HTR-8/SVneo (cell line): ENCODE measurements around the gene C22orf42.
"Not testable (repeated sequence)": the region's sequence is repeated elsewhere in the genome, so short reads cannot be mapped to it uniquely, and the experiment has no call there.

ENCODE experiments used
- DNase-seq: peaks from one replicate; pipeline ENCODE4 v3.0.0; 2011; ENCODE audit warnings: low spot score, mixed read lengths; ENCODE audit not compliant: insufficient read length
- FAIRE-seq: peaks from 2 replicates; lab custom pipeline; 2011; peaks lifted over from hg19 to GRCh38; lab: Jason Lieb, UNC

The C22orf42 gene, protein sequence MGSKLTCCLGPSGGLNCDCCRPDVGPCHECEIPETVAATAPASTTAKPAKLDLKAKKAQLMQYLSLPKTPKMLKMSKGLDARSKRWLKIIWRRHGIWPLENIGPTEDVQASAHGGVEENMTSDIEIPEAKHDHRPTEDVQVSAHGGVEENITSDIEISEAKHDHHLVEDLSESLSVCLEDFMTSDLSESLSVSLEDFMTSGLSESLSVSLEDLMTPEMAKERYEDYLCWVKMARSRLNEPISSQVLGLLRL

DNA sequence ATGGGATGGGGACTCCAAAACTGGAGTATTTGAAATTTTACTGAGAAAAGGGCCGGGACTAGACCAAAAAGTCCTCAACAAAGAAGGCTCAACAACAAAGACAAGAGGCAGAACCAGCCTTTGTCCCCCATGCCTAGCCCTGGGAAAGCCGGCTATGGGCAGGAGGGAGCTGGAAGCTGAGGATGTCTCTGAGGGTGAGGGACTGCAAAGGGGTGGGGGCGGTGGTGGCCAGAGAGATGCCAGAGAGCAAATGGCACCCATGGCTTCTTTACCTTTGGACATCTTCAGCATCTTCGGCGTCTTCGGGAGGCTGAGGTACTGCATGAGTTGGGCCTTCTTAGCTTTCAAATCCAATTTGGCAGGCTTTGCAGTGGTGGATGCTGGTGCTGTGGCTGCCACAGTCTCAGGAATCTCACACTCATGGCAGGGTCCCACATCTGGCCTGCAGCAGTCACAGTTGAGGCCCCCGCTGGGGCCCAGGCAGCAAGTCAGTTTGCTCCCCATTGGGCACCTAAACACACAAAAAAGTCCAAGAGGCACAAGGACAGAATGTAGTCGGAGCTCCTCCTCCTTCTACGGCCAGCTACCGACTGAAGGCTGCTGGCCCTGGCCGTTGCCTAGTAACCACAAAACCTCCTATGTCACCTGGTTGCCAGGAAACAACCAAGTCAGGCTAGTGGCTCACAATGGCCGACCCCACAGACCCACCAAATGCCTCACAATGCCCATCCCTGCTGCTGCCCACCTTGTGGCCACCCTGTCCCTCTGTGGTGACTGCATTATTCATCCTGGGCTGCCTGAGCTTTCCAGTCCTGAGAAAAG lies at the start of gene C22orf42:
Gene C22orf42, minus strand, starts transcription at position 592 of the 822 bp plus-strand sequence. Its CDS starts 88 bp downstream, at position 504.
- DNase-seq (no peak), FAIRE-seq (no peak)

DNA sequence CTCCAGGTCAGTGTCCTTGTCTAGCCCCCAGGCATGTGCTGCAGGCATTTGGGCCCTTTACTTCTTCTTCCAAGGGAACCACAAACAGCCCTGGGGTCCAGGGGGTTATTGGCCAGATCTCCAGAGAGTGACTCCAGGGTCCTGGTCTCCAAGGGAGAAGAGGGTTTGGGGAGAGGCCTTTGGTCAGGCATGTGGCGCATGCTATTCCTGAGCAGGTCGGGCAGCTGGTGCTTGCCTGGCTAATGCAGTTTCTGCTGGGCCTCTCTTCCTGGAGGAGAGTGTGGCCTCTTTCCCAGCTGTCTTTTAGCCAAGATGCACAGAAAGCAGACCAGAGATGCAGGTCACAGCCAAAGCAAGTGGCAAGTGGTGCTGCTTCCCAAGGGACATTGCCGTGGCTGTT lies 49.6 kb upstream of the C22orf42 start:
- no peak for DNase-seq
- FAIRE-seq = no peak

DNA sequence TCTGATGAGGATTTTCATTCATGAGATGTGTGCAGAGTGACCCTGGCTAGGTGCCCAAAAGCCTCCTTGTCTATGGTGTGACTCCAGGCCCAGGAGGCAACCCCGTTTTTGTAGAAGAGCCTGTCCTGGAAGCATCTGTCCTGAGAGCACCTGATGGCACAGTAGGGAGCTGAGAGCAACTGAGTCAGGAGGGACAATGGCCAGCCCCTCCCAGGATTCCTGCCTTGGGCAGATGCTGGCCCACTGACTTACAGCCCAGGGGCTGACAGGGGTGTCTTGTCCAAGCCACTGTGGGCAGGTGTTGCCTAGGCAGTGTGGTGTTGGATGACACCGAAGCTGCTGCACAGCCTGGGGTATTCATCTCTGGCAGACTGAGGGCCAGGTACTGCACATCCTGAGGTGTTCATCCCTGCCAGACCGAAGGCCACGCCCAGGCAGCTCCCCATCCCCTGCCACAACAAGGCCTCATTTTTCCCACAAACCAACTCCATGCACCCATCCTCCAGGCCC lies 48.9 kb upstream of the C22orf42 start:
- no peak for DNase-seq
- FAIRE-seq = no peak

DNA sequence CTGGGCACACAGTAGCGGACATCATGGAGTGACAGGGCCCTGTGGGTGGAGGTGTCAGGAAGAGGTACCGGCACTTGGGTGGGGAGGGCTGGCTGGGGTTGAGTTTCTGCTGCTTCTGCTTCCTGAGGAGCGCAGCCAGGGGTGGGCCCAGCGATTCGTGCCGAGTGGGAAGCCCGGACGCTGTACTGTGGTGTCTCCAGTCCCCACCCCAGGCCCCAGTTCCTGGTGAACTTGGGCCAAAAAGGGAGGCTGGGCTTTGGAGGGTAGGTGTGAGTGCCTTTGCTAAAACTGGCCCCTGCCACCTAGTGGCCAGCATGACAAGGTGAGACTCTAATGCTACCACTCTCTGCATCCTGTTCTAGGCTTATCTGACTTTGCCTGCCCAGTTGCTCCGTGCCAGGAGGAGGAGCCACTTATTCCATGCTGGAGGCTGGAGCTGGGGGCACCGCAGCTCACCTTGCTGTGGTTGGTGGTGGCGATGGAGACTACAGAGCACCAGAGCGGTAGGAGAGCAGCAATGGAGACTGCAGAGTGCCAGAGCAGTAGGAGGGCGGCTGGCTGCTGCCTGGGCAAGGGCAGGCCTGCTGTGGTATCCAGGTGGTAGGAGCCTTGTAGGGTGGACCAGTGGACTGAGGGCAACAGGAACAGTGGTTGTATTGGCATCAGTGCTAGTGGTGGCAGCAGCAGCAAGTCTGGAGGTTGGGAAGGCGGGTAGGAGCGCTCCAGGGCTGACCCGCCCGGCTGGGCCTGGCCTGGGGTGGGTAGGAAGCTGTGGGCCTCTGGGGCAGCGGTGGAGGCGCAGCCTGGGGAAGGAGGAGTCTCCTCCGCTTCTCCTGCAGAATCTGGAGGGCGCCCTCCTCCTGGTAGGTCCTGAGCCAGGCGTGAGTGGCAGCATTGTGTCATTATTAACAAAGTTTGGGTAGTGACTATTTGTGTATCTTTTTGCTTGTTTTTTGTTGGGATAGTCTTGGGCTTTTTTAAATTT lies 48.0 kb upstream of the C22orf42 start:
- FAIRE-seq (no peak), DNase-seq (no peak)

DNA sequence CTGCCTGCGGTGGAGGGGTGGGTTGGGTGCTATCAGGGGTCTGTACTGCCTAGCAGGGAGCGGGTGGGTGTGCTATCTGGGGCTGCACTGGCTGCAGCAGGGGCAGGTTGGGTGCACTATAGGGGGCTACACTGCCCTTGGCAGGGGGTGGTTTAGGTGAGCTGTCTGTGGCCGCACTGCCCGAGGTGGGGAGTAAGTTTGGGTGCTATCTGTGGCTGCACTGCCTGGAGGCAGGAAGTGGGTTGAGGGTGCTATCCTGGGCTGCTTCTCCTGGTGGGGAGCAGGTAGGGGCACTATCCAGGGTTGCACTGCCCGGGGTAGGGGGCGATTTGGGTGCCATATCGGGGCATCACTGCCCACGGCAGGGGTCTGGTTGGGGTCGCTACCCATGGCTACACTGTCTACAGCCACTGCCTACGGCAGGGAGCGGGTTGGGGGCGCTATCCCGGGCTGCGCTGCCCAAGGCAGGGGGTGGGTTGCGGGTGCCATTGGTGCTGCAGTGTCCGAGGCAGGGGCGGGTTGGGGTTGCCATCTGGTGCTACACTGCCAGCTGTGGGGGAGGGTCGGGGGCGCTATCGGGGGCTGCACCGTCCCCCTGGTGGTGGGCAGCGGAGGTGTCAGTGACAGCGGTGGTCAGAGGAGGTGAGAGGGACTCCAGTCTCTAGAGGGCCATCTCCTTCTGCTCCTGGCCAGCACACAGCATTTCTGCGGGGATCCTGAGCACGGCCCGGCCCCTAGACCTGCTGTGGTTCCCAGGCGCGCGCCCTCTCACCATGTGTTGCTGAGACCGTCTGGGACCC lies 47.1 kb upstream of the C22orf42 start:
- no peak for FAIRE-seq

DNA sequence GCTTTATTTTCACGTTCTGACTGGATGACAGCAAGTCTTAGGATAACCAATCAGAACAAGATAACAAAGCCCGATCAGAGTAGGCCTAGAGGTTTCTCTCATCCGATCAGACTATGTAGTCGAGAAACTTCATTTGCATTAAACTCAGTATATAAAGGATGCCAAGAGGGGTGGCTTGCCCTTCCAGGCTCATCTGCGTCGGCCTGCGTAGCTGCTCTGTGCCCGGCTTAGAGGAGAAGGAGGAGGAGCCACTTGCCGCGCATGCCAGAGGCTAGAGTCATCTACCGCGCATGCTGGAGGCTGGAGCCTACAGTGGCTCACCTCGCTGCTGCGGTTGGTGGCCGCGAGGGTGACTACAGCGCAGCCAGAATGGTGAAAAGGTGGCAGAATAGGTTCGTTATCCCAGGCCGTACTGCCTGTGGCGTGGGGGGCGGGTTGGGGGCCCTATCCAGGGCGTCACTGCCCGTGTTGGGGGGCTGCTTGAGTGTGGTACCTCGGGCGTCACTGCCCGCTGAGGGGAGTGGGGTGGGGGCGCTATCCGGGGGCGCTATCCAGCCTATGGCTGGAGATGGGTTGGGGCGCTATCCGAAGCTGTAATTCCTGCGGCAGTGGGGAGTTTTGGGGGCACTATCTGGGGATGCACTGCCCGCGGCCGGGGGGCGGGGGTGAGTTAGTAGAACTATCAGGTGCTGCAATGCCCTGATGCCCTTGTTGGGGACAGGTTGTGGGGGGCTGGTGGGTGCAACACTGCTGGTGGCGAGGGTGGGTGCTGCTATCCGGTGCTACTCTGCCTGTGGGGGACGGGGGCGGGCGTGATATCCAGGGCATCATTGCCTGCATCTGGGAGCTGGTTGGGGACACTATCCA lies 46.0 kb upstream of the C22orf42 start, which contains the start of gene RFPL2:
Gene RFPL2, minus strand, starts transcription at position 218 of the 867 bp plus-strand sequence. CDS start 2,622 bp downstream, outside the sequence.
- FAIRE-seq = no peak
- DNase-seq = peak; percentile 41

More for the DNA sequence above, 47.1 kb upstream of the C22orf42 start:
- DNase-seq = no peak

DNA sequence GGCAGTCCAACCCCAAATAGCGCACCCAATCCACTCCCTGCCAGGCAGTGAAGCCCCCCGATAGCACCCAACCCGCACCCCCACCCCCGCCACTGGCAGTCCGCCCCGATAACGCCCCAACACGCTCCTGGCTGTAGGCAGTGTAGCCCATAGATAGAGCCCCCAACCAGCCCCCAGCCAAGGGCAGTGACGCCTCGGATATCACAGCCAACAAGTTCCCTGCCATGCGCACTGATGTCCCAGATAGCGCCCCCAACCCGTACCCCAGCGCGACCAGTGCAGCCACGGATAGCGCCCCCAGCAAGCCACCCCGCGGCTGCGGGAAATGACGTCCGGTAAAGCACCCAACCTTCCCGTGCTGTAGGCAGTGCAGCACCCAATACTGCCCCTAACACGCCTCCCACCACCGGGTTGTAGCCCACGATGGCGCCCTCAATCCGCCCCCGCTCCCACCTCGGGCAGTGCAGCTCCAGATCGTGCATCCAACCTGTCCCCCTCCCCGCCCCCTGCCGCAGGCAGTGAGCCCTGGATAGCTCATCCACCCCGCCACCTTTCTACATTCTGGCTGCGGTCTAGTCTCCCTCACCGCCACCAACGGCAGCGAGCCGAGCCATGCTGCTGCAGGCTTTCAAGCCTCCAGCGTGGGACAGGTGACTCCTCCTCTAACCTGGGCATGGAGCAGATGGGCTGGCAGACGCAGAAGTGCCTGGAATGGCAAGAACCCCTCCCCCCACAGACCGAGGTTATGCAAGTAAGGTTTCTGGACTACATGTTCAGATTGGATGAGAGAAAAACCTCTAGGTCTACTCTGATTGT lies 45.1 kb upstream of the C22orf42 start:
- no peak for FAIRE-seq

DNA sequence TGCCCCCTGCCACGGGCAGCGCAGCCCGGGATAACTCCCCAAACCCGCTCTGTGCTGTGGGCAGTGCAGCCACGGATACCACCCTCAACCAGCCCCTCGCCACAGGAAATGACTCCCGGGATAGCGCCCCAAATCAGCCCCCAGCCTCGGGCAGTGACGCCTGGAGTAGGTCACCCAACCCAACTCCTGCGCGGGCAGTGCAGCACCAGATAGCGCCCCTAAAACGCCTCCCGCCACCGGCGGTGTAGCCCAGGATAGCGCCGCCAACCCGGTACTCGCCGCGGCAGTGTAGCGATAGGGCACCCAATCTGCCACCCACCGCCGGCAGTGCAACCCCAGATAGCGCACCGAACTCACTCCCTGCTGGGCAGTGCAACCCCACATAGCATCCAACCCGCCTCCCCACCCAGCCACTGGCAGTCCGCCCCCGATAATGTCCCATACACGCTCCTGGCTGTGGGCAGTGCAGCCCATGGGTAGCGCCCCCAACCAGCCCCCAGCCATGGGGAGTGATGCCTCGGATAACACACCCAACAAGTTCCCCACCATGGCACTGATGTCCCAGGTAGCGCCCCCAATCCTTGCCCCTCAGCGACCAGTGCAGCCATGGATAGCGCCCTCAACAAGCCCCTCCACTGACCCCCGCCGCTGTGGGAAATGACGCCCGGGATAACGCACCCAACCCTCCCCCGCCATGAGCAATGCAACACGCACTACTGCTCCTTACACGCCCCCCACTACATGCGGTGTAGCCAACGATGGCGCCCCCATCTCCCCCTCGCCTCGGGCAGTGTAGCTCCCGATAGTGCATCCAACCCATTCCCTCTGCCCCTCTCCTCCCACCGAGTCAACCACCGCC lies 44.3 kb upstream of the C22orf42 start:
- DNase-seq (no peak), FAIRE-seq (no peak)

More for the DNA sequence above, 45.1 kb upstream of the C22orf42 start:
- DNase-seq = no peak

DNA sequence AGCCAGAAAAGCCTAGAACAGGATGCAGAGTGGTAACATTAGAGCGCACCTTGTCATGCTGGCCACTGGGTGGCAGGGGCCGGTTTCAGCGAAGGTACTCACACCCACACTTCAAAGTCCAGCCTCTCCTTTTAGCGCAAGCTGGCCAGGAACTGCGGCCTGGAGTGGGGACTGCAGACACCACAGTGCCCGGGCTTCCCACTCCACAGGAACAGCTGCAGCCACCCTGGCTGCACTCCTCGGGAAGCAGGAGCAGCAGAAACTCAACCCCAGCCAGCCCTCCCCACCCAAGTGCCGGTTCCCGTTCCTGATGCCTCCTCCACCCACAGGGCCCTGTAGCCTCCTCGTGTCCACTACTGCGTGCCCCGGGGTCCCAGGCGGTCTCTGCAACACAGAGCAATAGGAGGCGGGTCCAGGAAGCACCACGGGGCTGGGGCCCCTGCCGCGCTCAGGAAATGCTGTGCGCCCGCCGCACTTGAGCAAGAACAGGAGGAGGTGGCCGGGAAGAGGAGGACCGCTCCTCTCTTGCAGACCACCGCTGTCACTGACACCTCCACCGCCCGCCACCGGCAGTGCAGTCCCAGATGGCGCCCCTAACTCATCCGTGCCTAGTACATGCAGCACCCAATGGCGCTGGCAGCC lies 43.6 kb upstream of the C22orf42 start:
- DNase-seq (peak; percentile 39), FAIRE-seq (no peak)

DNA sequence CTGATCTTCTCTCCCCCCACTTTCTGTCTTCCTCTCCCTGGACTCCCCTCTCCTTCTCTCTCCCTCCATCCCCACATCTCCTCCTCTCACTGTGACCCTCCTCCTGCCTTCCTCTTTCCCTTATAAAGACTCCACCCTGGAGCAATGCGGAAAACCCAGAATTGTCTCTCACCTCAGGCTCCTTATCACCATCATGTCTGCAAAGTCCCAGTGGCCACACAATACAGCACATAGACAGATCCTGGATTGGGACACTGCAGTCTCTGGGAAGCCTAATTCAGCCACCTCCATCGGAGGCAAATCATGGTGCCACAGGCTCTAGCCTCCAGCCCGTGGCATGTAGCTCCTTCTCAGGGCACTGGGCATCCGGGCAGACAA lies 43.0 kb upstream of the C22orf42 start:
- no peak for DNase-seq
- FAIRE-seq = no peak

DNA sequence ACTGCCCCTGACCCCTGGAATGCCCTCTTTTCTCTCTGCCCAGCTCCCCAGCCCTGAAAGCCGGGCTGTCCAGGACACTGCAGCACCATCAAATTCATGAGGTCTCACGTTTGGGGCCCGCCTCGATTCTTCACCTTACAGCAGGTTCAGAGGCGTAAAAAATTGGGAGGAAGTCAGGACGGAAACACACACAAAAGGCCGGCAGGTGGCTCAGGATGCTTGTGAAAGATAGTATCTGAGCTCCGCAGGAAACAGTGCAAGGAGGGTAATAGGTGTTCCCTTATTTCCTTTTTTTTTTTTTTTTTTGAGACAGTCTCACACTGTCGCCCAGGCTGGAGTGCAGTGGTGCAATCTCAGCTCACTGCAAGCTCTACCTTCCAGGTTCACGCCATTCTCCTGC lies 41.6 kb upstream of the C22orf42 start:
- no peak for DNase-seq
- FAIRE-seq = no peak

DNA sequence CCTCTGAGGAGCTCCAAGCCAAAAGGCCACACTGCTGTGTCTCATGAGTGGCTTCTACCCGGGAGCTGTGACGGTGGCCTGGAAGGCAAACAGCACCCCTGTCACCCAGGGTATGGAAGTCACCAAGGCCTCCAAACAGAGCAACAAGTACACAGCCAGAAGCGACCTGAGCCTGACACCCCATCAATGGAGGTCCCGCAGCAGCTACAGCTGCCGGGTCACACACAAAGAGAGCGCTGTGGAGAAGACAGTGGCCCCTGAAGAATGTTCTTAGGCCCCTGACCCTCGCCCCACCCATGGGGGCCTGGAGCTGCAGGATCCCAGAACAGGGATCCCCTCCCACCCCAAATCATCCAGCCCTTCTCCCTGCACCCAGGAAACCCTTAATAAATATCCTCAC lies 40.9 kb upstream of the C22orf42 start:
- DNase-seq = no peak
- FAIRE-seq = no peak

DNA sequence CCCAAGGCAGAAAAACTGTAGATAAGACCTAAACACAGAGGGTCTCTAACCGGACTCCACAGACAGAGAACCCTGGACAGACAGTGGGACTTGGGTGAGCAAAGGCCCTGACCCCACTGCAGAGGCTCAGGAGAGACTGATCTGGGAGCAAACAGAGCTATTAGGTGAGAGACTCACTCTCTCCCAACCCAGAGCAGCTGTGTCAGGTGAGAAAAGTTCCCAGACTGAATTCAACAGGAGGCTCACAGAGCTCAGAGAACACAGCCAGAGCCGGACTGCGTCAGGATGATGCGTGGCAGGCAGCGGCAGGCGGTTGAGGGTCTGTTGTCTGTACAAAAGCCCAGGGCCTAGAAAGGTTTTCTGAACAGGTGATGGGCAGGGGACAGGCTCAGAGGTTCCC lies 40.2 kb upstream of the C22orf42 start:
- FAIRE-seq (no peak), DNase-seq (no peak)

DNA sequence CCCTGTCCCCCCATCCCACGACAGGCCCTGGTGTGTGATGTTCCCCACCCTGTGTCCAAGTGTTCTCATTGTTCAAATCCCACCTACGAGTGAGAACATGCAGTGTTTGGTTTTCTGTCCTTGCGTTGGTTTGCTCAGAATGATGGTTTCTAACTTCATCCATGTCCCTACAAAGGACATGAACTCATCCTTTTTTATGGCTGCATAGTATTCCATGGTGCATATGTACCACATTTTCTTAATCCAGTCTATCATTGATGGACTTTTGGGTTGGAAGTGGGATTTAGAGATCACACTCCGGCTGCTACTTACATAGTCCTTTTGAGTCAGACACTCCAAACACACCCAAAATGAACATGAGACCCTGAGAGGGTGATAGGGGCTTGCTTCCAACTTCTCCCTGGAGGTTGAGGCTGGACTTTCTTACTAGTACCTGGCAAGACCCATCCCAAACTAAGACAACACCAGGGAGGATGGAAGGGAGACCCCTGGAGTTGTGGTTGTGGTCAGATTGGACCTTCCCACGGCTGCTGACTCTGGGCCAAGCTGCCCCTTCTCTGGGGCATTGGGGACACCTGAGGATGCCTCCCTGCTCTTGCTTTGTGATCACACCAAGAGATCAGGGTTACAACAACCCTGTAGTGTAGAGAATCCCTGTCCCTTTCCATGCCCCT lies 38.6 kb upstream of the C22orf42 start:
- not testable (repeated sequence) for FAIRE-seq, DNase-seq

DNA sequence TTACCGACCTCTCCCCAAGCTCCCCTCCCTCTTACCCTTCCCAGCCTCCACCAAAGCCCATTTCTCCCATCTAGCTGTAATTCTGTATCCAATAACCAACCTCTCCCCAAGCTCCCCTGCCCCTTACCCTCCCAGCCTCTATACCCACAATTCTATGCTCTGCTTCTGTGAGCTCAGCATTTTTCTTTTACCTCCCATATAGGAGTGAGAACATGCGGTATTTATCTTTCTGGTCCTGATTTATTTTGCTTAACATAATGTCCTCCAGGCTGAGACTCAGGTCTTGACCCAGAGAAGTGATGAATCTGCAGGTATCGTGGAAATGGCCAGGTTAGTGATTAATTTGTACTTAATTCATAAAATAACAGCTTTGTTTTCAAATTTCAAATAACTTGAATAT lies 36.8 kb upstream of the C22orf42 start:
- not testable (repeated sequence) for FAIRE-seq, DNase-seq

DNA sequence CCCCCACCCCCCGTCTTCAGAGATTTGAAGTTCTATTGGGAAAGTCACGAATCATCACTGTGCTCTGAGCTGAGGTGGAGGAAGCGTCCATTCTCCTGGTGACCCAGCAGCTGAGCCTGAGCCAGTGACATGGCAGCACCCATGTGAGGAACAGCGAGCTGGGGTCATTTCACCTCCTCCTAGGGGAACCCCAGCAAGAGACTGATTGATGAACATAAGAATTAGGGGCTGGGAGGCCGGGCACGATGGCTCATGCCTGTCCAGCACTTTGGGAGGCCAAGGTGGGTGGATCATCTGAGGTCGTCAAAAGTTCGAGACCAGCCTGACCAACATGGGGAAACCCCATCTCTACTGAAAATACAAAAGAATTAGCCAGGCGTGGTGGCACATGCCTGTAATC lies 34.2 kb upstream of the C22orf42 start:
- DNase-seq, FAIRE-seq: not testable (repeated sequence)
